ENCODE measurements around the gene SLITRK2.

Gene SLITRK2

GRCh38 chrX:145817331-145818185, at the start of gene SLITRK2:
TSS of gene SLITRK2 (plus strand) at chrX:145817829. CDS start at chrX:145822426, 4,597 bp downstream.
- TF ChIP-seq CTCF (IDR thresholded peaks at IDR 0.05) = no peak

- no peak for TF ChIP-seq CTCF (IDR thresholded peaks at IDR 0.05)
Observed at GRCh38 chrX:145773006-145773405, 44.6 kb upstream of the SLITRK2 start.

- no peak for TF ChIP-seq CTCF (IDR thresholded peaks at IDR 0.05)
Observed at GRCh38 chrX:145792281-145792680, 25.3 kb upstream of the SLITRK2 start.

- TF ChIP-seq CTCF (IDR thresholded peaks at IDR 0.05) = no peak
Observed at GRCh38 chrX:145803508-145803907, 14.1 kb upstream of the SLITRK2 start.

GRCh38 chrX:145813081-145813480, 4.5 kb upstream of the SLITRK2 start:
- no peak for TF ChIP-seq CTCF (IDR thresholded peaks at IDR 0.05)

- no peak for TF ChIP-seq CTCF (IDR thresholded peaks at IDR 0.05)
Observed at GRCh38 chrX:145816601-145817315, 871 bp upstream of the SLITRK2 start.

- TF ChIP-seq CTCF (IDR thresholded peaks at IDR 0.05) = no peak
Observed at GRCh38 chrX:145818186-145819113, 821 bp downstream of the SLITRK2 start.

All from LNCAP (cell line).